HG03354 (cell line): ENCODE measurements around the gene MYO5A.

Source experiments
- ATAC-seq: cut with Tn5 transposase; IDR thresholded peaks from one replicate; pipeline ENCODE4 v1.9.1; 2021; ENCODE audit warnings: mild to moderate bottlenecking; ENCODE audit not compliant: unreplicated experiment, poor library complexity, severe bottlenecking

MYO5A gene

GRCh38 chr15:52280326-52281084 is 248.2 kb downstream of the MYO5A start:
- ATAC-seq: no peak

GRCh38 chr15:52278636-52279367 is 249.9 kb downstream of the MYO5A start:
- ATAC-seq: no peak

- ATAC-seq: no peak
These were observed 250.5 kb downstream of the MYO5A start for GRCh38 chr15:52278135-52278534.

- no peak for ATAC-seq
These were observed 251.1 kb downstream of the MYO5A start for GRCh38 chr15:52277575-52277974.

GRCh38 chr15:52276256-52276770 is 252.4 kb downstream of the MYO5A start:
- ATAC-seq: no peak

- no peak for ATAC-seq
These were observed 265.0 kb downstream of the MYO5A start for GRCh38 chr15:52263563-52264282.

GRCh38 chr15:52262364-52262763 is 266.3 kb downstream of the MYO5A start:
- ATAC-seq: no peak

- peak; percentile 99 for ATAC-seq
These were observed 267.0 kb downstream of the MYO5A start for GRCh38 chr15:52261498-52262242.

- ATAC-seq: no peak
These were observed 267.7 kb downstream of the MYO5A start for GRCh38 chr15:52261026-52261425.

GRCh38 chr15:52259503-52259902 is 269.2 kb downstream of the MYO5A start:
- ATAC-seq: no peak

- no peak for ATAC-seq
These were observed 270.2 kb downstream of the MYO5A start for GRCh38 chr15:52258461-52258860.

GRCh38 chr15:52257734-52258062 is 271.0 kb downstream of the MYO5A start:
- ATAC-seq: no peak
